ENCODE data around the gene NCOA7. TPM values are rescaled to one million over a fixed set of nuclear protein-coding genes. Genes with fewer than 3 reads are reported as not detected.

NCOA7 gene
- total and polyA plus RNA-seq, 10 of the 15 experiments (the other 5 are each of a cell fraction or from before 2014, with no cell fraction given): 18.9 to 50.3 (median 34.2) TPM

GRCh38 chr6:125810445-125810844, 19.7 kb downstream of the NCOA7 start (continued):
- no peak for TF ChIP-seq NFIC (IDR thresholded peaks at IDR 0.05; ENCODE audit: low read depth, low read length)
- no peak for TF ChIP-seq CTCF (IDR thresholded peaks at IDR 0.05 in 2 of 3, conservative IDR thresholded peaks at IDR 0.05 in 1 of 3; ENCODE audit: control insufficient read depth in 2 of 3, extremely low read depth in 1 of 3, insufficient read depth in 1 of 3, low read depth in 3 of 3, low read length in 3 of 3)
- no peak for TF ChIP-seq SMAD1 (IDR thresholded peaks at IDR 0.05; ENCODE audit: low read depth, partially characterized antibody)
- TF ChIP-seq ZBTB40 (IDR thresholded peaks at IDR 0.05; ENCODE audit: borderline replicate concordance): no peak
- no peak for TF ChIP-seq BACH1 (IDR thresholded peaks at IDR 0.05; ENCODE audit: borderline replicate concordance)
- TF ChIP-seq ZNF274 (IDR thresholded peaks at IDR 0.05; ENCODE audit: insufficient read depth, insufficient read length): no peak
- no peak for TF ChIP-seq ZBED1 (IDR thresholded peaks at IDR 0.05; ENCODE audit: borderline replicate concordance)

All from GM12878 (cell line).